Activated T-cell treated with anti-CD3 and anti-CD28 coated beads, Interleukin-2, amount 50 U/mL, for 24 hours (primary cell): ENCODE data around the gene MAP4K2.
A peak's percentile ranks its signal among the peaks of the same experiment; 100 is the strongest.

ENCODE experiments used
- DNase-seq: peaks from one replicate; pipeline ENCODE4 v3.0.0-alpha.2; 2020
- H3K27ac Mint-ChIP-seq: 2 replicates; pipeline ENCODE4 v1.8.0; 2020; ENCODE audit warnings: mild to moderate bottlenecking, mixed read lengths
- H3K27me3 Mint-ChIP-seq: 2 replicates; pipeline ENCODE4 v1.8.0; 2020; ENCODE audit warnings: mixed read lengths
- H3K36me3 Mint-ChIP-seq: 2 replicates; pipeline ENCODE4 v1.8.0; 2020; ENCODE audit warnings: low read depth, mixed read lengths
- H3K4me1 Mint-ChIP-seq: 2 replicates; pipeline ENCODE4 v1.8.0; 2020; ENCODE audit warnings: low read depth, mixed read lengths
- H3K4me3 Mint-ChIP-seq: 2 replicates; pipeline ENCODE4 v1.8.0; 2020; ENCODE audit warnings: mild to moderate bottlenecking, moderate library complexity, mixed read lengths
- H3K9me3 Mint-ChIP-seq: 2 replicates; pipeline ENCODE4 v1.8.0; 2020; ENCODE audit warnings: mixed read lengths

The MAP4K2 gene

DNA sequence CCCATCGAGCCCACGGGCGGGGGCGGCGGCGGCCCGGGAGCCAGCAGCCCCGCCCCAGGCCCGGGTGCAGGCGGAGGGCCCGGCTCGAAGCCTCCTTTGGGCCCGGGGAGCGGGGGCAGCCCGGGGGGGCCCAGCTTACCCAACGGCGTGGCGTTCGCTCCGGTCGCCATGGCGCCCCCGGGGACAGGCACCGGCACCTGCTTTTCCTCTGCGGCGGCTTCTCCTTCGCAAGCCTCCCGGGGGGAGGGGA, 24.9 kb downstream of the MAP4K2 start:
- Mint-ChIP-seq H3K27ac (peak overlapping the region; percentile 98), H3K4me3 (peak overlapping the region; percentile 88), H3K36me3 (peaks cover 73% of the 10 kb centered on the region), H3K27me3 (no peaks in the 10 kb centered on the region), H3K4me1 (peaks cover 59% of the 10 kb centered on the region), H3K9me3 (no peaks in the 10 kb centered on the region)
- DNase-seq: no peak

DNA sequence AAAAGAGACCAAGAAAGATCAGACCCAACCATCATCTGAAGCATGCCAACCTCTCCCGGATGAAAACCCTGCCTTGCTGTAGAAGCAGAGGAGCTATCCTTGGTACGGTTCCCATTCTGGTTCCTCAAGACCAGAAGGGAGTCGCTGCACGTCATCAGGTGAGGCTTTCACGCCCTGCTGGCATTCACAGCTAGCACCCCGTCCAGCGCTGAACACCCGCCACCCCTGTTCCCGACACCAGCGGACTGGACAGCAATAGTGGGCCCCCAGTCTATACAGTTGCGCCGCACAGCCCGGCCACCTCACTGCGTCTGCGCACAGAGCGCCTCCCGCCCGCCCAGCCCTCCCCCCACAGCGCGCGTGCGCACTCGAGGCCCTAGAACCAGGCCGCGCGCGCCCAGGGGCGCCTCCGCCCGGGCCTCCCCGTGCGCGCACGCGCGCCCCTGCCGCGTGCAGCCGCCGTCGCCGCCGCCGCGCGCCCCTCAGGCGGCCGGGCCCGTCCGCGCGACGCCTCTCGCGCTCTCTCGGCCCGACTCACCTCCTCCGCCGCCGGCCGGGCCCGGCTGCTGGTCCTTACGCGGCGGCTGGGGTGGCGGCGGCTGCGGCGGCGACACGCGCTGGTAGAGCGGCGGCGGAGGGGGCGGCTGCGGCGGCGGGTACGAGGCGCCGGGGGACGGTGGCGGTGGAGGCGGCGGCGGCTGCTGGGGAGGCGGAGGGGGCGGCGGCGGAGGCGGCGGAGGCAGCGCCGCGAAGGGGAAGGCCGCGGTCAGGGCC, 25.4 kb downstream of the MAP4K2 start:
- peak; percentile 87 for DNase-seq
- H3K4me3 Mint-ChIP-seq: peak overlapping the region; percentile 84
- H3K36me3 Mint-ChIP-seq: peaks cover 77% of the 10 kb centered on the region
- peak overlapping the region; percentile 88 for H3K27ac Mint-ChIP-seq
- H3K27me3 Mint-ChIP-seq: no peaks in the 10 kb centered on the region
- no peaks in the 10 kb centered on the region for H3K9me3 Mint-ChIP-seq
- peaks cover 64% of the 10 kb centered on the region for H3K4me1 Mint-ChIP-seq

DNA sequence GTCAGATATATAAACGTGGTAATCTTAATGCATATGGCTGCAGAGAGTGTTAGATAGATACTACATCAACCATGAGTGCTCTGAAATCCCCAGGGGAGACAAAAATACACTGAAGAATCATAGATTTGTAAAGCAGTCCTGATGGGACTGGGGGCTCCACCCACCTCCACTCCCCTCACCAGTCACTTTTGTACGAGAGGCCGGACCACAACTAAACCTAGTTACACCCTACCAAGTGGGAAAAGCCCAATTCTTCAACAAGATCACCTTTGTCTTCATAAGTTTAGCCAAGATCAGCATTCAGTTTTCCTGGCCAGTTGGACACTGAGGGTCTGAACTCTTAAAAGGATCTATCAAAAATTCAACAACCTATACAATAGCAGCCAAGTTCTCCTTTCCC, 26.1 kb downstream of the MAP4K2 start:
- no peak for DNase-seq
- H3K27ac Mint-ChIP-seq: peak overlapping the region; percentile 88
- peaks cover 71% of the 10 kb centered on the region for H3K4me1 Mint-ChIP-seq
- peak overlapping the region; percentile 84 for H3K4me3 Mint-ChIP-seq
- peaks cover 79% of the 10 kb centered on the region for H3K36me3 Mint-ChIP-seq
- no peaks in the 10 kb centered on the region for H3K27me3 Mint-ChIP-seq
- H3K9me3 Mint-ChIP-seq: no peaks in the 10 kb centered on the region

DNA sequence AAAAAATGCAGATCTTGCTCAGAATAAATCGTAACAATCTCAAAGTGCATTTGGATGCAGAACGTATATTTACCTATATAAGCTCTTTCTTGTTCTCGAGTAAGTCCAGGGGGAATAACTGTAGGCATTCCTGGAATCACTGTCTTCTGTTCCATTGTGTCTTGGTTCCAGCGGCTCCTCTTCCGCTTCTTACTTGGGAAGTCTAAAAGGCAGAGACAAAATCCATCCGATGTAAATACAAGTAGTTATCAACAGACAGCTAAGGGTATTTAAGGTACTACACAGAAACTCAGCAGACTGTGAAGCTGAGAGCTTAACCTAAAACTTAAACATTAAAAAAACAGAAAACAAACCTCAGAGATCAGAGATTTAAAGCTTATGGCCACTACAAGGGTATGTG, 26.6 kb downstream of the MAP4K2 start:
- peaks cover 75% of the 10 kb centered on the region for H3K4me1 Mint-ChIP-seq
- peak overlapping the region; percentile 88 for H3K27ac Mint-ChIP-seq
- H3K9me3 Mint-ChIP-seq: no peaks in the 10 kb centered on the region
- H3K27me3 Mint-ChIP-seq: no peaks in the 10 kb centered on the region
- no peak for DNase-seq
- peak overlapping the region; percentile 84 for H3K4me3 Mint-ChIP-seq
- peaks cover 83% of the 10 kb centered on the region for H3K36me3 Mint-ChIP-seq

DNA sequence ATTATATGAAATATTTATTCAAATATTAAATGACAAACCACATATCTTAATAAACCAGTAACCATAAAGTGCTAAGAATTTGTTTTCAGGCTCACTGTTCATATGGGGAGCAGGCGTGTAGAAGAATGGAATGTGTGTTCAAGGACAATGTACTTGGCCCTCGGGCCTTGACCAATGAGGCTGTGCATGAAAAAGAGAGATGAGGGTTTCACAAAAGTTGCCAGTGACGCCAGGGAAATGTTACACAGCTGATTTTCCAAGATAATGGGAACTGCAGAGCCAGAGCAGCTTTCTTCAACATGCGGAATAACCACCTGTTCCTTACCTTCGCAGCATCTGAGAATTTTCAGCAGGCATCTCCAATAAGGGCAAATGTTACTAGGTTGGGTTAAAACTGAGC, 28.9 kb downstream of the MAP4K2 start:
- H3K4me1 Mint-ChIP-seq: peaks cover 79% of the 10 kb centered on the region
- no peaks in the 10 kb centered on the region for H3K9me3 Mint-ChIP-seq
- peak overlapping the region; percentile 88 for H3K27ac Mint-ChIP-seq
- H3K36me3 Mint-ChIP-seq: peaks cover 86% of the 10 kb centered on the region
- peak overlapping the region; percentile 84 for H3K4me3 Mint-ChIP-seq
- no peaks in the 10 kb centered on the region for H3K27me3 Mint-ChIP-seq
- no peak for DNase-seq

DNA sequence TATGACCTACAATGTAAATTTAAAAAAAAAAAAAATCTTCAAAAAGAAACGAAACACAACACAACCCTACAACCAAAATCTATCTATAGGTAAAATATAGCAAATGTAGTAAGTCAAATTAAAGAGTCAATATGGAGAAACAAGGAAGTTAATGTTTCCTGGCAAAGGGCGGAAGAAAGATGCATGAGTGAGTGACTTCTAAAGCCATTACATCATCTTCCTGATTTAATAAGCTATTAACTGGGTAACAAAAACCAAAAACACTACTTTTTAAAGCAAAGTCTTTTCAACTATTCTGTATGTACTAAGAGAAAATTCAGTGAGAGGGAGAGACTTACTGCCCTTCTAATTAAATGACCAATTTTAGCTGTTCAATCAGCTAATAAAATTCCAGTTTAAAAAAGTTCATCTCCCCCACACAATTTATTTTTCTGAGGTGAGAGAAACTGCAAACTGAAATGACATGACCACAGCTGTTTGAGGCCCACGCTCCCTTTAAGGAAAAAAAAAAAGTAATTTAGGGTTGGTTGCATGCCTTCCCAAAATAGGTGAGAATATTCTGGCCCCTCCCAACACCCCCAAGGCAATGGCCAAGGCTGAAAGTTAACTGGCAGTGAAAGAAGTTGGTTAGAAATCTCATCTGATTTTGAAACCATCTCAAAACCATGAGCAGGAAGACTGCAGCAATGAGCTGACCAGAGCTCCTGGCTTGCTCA, 30.6 kb downstream of the MAP4K2 start:
- H3K36me3 Mint-ChIP-seq: peaks cover 100% of the 10 kb centered on the region
- H3K27me3 Mint-ChIP-seq: no peaks in the 10 kb centered on the region
- H3K4me1 Mint-ChIP-seq: peaks cover 94% of the 10 kb centered on the region
- H3K4me3 Mint-ChIP-seq: peak overlapping the region; percentile 51
- DNase-seq: no peak
- H3K9me3 Mint-ChIP-seq: no peaks in the 10 kb centered on the region
- peak overlapping the region; percentile 93 for H3K27ac Mint-ChIP-seq

DNA sequence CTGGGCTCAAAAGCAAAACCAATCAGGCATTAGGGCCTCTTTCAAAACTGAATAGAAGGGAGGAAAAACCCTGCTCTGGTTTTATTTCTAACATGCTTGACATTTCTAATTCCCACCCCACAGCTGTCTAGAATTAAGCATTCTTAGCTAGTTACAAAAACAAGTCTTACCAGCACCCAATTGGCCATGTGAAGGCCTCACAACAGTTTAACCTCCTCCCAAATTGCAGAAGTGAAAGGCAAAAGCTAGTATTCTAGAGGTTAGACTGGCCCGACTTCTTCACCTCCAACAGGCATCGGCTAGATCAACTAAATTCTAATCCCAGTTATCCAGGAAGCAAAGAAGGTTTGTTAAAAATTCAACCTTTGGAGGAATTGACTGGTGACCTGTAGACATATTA, 31.2 kb downstream of the MAP4K2 start:
- no peak for DNase-seq
- Mint-ChIP-seq H3K36me3 (peaks cover 100% of the 10 kb centered on the region), H3K4me1 (peaks cover 99% of the 10 kb centered on the region), H3K27me3 (no peaks in the 10 kb centered on the region), H3K27ac (peak overlapping the region; percentile 93), H3K9me3 (no peaks in the 10 kb centered on the region), H3K4me3 (peak overlapping the region; percentile 51)

DNA sequence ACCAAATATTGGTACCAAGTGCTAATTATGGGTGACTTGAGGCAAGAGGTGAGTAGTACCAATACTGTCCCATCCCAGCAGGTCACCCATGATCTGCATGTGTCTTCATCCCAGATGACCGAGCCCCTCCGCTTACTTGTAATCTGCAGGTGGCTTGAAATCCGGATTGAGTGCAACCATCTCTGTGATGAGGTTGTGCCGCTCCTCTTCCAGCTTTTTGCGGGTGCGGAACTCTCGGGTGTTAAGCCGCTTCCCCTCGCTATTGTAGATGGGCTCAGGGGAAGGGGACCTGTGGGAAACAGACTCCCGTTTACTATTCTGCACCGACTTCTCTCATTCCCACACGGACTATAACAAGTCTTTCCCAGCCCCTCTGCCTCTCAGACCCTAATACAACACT, 32.9 kb downstream of the MAP4K2 start:
- Mint-ChIP-seq H3K27ac (peak overlapping the region; percentile 93), H3K4me1 (peaks cover 94% of the 10 kb centered on the region), H3K4me3 (no peak overlapping the region), H3K9me3 (no peaks in the 10 kb centered on the region), H3K27me3 (no peaks in the 10 kb centered on the region), H3K36me3 (peaks cover 96% of the 10 kb centered on the region)
- no peak for DNase-seq

DNA sequence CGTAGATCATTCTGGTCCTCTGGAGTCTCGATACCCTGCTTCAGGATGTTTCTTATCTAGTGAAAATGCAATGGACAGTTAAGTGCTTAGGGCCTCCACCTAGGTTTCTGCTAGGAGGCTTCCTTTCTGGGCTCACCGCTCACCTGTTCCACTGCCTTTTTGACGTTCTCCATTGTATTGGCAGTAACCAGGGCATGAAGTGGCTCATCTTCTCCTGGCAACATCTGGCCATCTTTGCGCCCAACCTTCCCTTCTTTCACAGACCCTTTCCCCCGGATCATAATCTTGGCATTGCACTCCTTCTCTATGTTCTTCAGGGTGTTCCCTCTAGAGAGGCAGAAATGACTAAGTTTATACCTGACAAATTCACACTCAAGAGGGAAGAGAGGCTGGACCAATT, 33.7 kb downstream of the MAP4K2 start:
- Mint-ChIP-seq H3K4me3 (no peak overlapping the region), H3K4me1 (peaks cover 94% of the 10 kb centered on the region), H3K36me3 (peaks cover 96% of the 10 kb centered on the region), H3K27ac (peak overlapping the region; percentile 93), H3K9me3 (no peaks in the 10 kb centered on the region), H3K27me3 (no peaks in the 10 kb centered on the region)
- DNase-seq: no peak

DNA sequence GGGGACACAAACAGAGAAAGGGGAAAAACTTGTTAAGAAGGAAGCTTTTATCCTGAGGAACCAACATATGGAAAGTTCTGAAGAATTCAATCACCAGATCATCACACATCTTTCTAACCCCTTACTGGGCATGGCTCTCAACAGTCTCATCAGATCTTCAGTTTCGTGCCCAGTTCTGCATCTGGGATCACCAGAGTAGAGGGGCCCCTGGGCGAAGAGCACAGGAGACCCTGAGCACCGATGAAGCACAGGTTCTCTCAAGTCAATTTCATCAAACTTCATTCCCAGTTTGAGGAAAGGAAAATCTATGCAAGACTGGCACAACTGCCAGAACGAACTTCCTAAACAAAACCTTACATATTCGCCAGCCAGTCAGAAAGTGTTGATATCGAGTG, 34.7 kb downstream of the MAP4K2 start:
- Mint-ChIP-seq H3K36me3 (peaks cover 96% of the 10 kb centered on the region), H3K27me3 (no peaks in the 10 kb centered on the region), H3K4me3 (no peak overlapping the region), H3K4me1 (peaks cover 95% of the 10 kb centered on the region), H3K27ac (peak overlapping the region; percentile 93), H3K9me3 (no peaks in the 10 kb centered on the region)
- DNase-seq: no peak

DNA sequence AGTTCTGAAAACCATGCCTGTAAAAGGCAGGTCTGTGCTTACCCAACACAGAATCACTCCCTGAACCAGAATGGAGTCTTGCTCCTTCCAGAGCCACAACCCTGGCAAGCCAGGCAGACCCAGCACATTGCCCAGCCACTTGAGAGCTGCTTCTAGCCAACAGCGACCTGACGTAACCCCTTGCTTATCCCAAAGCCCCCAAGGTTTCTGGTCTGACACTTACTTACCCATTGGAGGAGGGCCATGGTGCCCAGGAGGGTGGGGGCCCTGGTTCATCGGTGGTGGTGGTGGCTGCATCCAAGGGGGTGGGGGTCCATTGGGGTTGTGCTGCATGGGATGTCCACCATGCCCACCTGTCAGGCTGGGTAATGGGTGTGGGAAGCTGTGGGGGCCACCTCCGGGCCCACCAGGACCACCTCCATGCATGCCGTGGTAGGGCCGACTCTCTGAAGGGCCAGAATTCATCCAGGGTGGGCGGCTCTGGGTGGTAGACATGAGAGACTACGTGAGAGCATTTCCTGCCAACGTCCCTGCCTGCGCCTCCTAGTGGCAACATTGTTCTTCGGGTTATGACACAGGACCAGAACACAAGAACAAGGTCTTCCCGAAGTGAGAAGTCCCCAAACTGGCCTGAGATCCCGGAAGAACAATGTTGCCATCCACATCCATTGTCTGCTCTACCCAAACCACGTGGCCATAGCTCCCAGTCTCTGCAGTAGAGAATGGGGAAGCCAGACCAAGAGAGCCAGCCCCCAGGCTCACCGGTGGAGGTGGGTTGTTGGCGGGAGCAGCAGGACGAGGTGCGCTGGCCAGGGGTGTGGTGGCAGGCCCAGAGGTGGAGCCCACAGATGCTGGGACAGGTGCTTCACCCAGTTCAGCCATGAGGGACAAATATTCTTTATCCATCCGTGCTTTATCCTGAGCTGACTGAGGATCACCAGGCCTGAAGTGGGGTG, 35.4 kb downstream of the MAP4K2 start:
- Mint-ChIP-seq H3K36me3 (peaks cover 96% of the 10 kb centered on the region), H3K4me3 (no peak overlapping the region), H3K27ac (peak overlapping the region; percentile 93), H3K27me3 (no peaks in the 10 kb centered on the region), H3K4me1 (peaks cover 95% of the 10 kb centered on the region), H3K9me3 (no peaks in the 10 kb centered on the region)
- DNase-seq: peak; percentile 80

DNA sequence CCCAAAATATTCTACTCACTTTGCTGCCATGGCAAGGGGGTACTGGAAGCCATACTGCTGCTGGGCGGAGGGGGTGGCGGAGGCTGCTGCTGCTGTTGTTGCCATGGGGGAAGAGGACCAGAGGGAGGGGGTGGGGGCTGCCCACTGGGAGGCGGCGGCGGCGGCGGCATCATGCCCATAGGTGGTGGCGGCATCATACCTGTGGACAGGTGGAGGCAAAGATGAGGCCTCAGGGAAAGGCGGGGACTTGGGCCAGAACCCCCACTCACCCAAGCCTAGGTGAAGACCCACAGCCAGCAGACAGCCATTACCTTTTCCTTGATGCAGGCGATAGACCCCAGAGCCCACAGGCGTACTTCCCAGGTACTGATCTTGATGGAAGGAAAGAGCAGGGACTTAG, 36.1 kb downstream of the MAP4K2 start:
- no peak overlapping the region for H3K4me3 Mint-ChIP-seq
- no peak for DNase-seq
- H3K9me3 Mint-ChIP-seq: no peaks in the 10 kb centered on the region
- peaks cover 95% of the 10 kb centered on the region for H3K4me1 Mint-ChIP-seq
- no peaks in the 10 kb centered on the region for H3K27me3 Mint-ChIP-seq
- H3K36me3 Mint-ChIP-seq: peaks cover 96% of the 10 kb centered on the region
- peak overlapping the region; percentile 93 for H3K27ac Mint-ChIP-seq

DNA sequence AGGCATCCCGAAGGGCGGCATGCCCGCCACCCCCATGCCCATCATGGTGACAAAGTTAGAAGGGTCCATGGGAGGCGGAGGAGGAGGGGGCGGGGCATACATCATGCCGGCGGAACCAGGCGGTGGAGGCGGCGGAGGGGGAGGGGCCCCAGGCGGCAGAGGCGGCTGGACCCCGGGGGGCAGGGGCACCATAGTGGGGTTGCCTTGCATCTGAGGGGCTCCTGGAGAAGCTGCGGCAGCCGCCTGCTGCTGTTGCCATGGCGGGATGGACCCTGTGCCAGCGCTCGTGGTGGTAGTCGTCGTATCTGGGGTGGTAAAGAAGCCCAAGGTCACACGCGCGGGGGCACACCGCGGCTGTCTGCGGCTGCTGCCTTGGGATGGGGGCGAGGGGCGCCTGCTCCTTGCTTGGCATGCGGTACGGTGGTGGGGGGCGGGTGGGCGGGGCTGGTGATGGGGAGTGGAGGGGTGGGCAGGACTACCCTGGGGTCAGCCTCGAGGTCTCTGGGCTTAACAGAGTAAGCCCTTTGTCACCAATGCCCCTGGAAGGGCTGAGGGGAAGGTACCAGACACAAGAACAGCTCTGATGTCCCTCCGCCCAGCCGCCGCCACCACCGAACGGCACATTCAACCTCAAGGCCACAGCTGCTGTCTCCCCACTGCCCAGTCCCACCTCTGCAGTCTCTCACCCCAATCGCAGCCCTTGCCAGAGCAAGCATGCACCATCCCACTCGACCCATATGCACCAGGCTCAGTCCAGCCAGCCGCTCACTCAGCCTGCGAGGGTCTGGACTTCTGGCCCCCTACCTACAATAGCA, 37.0 kb downstream of the MAP4K2 start:
- H3K27me3 Mint-ChIP-seq: no peaks in the 10 kb centered on the region
- H3K9me3 Mint-ChIP-seq: no peaks in the 10 kb centered on the region
- peaks cover 91% of the 10 kb centered on the region for H3K4me1 Mint-ChIP-seq
- H3K4me3 Mint-ChIP-seq: no peak overlapping the region
- DNase-seq: no peak
- H3K36me3 Mint-ChIP-seq: peaks cover 93% of the 10 kb centered on the region
- peak overlapping the region; percentile 90 for H3K27ac Mint-ChIP-seq

DNA sequence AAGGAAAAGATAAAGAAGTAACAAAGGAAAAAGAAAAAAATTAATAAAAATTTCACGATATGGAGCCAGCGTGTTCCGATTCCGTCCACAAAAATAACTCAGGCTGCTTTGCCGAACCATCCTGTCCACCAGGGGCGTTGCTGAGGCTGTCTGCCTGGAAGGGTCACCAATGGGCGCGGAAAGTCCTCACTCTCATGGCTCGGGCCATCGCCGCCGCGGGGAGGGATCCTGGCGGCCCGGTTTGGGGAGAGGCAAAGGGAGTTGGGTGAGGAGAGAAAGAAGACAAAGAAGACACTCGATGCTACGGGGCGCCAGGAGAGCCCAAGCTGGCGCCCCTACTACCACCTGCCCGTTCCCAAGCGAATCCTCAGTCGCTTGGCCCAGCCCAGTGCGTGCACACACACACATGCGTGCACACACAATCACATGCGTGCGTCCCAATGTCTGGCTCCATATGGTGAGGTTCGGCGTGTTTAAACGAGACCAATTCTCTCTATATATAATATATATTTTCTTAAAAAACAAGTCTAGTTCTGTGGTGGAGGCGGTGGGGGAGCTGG, 37.6 kb downstream of the MAP4K2 start:
- peaks cover 90% of the 10 kb centered on the region for H3K4me1 Mint-ChIP-seq
- peaks cover 91% of the 10 kb centered on the region for H3K36me3 Mint-ChIP-seq
- H3K27me3 Mint-ChIP-seq: no peaks in the 10 kb centered on the region
- peak overlapping the region; percentile 90 for H3K27ac Mint-ChIP-seq
- peak; percentile 35 for DNase-seq
- H3K4me3 Mint-ChIP-seq: peak overlapping the region; percentile 58
- H3K9me3 Mint-ChIP-seq: no peaks in the 10 kb centered on the region
